GM19193 (cell line): ENCODE measurements around the gene NTRK3.

Experiments
- POLR2A ChIP-seq: IDR thresholded peaks from 4 replicates; pipeline ENCODE4 v1.6.1; 2011; ENCODE audit not compliant: insufficient read depth, insufficient read length; ENCODE audit errors: extremely low read depth

The NTRK3 gene

GRCh38 chr15:88098361-88098760, 158.2 kb downstream of the NTRK3 start:
- TF ChIP-seq POLR2A: no peak

- TF ChIP-seq POLR2A: no peak
Observed at GRCh38 chr15:88091444-88092016, 165.0 kb downstream of the NTRK3 start.

- TF ChIP-seq POLR2A: no peak
Observed at GRCh38 chr15:88090481-88091011, 166.0 kb downstream of the NTRK3 start.

- no peak for TF ChIP-seq POLR2A
Observed at GRCh38 chr15:88089731-88090130, 166.8 kb downstream of the NTRK3 start.

- no peak for TF ChIP-seq POLR2A
Observed at GRCh38 chr15:88089024-88089620, 167.4 kb downstream of the NTRK3 start.

GRCh38 chr15:88083811-88084760, 172.5 kb downstream of the NTRK3 start:
- no peak for TF ChIP-seq POLR2A

- no peak for TF ChIP-seq POLR2A
Observed at GRCh38 chr15:88080616-88081015, 175.9 kb downstream of the NTRK3 start.

- TF ChIP-seq POLR2A: no peak
Observed at GRCh38 chr15:88077296-88078020, 179.1 kb downstream of the NTRK3 start.

GRCh38 chr15:88076328-88076727, 180.2 kb downstream of the NTRK3 start:
- no peak for TF ChIP-seq POLR2A

- TF ChIP-seq POLR2A: no peak
Observed at GRCh38 chr15:88075102-88075501, 181.4 kb downstream of the NTRK3 start.

- no peak for TF ChIP-seq POLR2A
Observed at GRCh38 chr15:88074386-88074785, 182.2 kb downstream of the NTRK3 start.

GRCh38 chr15:88073391-88073691, 183.2 kb downstream of the NTRK3 start:
- TF ChIP-seq POLR2A: no peak

GRCh38 chr15:88072598-88073390, 183.7 kb downstream of the NTRK3 start:
- TF ChIP-seq POLR2A: no peak

GRCh38 chr15:88071141-88071540, 185.4 kb downstream of the NTRK3 start:
- TF ChIP-seq POLR2A: no peak
